ACHN (cell line): ENCODE measurements around the gene HIPK2.
A peak's percentile ranks its signal among the peaks of the same experiment; 100 is the strongest.

Experiments used
- DNase-seq: peaks from one replicate; pipeline ENCODE4 v3.0.0-alpha.2; 2015
- in situ Hi-C: cut with HindIII; loops from 2 replicates; pipeline ENCODE4 v1.10.0; 2017; ENCODE audit warnings: low sequenced_read_pairs, low pct_ligation_motif_present, low pct_unique_long_range_greater_than_20kb

Gene HIPK2

DNA sequence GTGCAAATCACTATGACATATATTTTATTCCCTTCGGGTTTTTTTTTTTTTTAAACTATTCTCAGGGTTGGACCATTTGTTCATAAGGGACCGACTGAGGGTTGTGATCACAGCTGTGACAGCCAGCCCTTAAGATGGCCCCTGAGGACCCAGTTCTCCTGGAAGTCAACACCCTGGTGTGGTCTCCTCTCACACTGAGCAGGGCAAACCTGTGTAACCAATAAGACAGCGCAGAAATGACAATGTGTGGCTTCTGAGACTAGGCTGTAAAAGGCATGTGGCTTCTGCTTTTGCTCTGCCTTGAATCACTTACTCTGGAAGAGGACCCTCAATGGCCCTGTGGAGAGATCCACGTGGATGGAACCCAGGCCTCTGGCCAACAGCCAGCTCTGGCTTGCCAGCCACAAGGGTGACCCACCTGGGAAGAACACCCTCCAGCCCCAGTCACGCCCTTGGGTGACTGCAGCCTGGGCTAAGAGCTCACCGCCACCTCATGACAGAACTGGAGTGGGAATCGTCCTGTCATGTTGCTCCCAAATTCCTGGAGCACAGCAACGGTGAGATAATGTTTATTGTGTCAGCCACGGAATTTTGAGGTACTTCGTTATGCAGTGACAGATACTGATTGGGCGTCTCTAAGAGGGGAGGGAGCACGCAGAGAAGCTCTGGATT, 127.2 kb downstream of the HIPK2 start:
- no peak for DNase-seq
- in situ Hi-C loops = no loop called here

DNA sequence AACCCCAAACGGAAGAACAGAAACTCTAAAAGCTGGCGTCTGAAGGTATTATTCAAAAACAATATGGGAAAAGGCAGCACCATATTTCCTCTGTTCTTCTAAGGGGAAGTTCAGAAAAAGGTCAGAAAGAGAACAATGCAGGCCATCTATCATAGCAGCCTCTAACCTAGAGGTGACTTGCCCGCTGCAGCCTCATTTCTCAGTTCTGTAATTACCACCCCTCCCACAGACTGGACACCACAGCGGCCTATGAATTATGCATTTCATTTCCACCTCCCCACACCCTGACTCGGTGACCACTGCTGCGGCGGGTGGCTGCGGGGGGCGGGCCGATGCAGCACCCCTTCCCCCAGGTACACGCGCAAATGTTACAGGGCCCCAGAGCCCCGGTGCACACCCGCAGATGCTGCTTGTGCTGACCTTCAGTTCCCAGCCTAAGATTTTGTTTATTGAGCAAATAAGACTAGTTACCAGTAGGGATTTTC, 128.8 kb downstream of the HIPK2 start:
- no peak for DNase-seq
- in situ Hi-C loops = no loop called here

DNA sequence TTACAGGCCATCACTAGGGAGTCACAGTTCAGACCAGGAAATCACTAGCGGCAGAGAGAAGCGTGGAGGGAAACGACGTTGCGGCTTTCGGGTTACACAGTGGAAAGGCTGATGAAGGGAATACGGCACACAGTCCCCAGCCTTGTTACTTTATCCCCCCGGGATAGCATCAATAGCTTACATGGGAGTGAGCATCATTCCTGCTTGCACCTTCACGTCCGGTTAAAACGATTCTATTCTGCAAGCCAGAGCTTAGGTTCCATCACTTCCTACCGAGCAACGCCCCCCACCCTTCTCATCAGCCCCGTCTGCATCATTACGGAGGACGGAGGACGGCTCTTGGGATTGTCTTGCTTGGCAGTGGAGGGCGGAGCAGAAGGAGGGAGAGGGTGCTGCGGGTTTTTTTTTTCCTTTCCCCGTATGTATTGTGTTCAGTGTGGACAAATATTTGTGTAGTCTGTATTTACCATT, 129.4 kb downstream of the HIPK2 start:
- in situ Hi-C loops = no loop called here
- no peak for DNase-seq

DNA sequence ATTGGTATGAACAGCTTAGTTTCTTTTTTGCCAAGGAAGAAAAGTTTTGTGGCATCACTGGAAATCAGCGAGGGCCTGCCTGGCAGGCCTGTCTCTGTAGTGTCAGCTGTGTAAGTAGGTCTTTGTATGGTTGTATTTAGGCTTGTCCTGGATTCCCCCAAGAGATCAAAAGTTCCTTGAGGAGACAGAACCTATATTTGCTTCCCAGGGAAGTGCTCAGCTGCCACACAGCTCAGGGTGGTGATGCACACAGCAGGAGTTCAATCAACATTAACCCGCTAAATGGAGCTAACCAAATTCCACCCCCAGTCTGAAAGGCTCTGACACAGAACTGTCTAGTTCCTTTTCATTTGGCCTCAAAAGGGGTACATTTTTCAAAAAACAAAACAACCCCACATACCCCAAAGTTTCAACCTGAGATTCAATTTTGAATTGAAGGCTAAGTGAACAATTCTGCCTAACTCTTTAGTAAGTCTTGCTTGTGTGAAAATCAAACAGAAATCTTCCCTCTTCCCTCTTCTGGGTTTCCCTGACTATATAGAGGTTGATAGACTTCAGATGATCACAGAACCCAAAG, 129.9 kb downstream of the HIPK2 start:
- DNase-seq = no peak
- in situ Hi-C loops = no loop called here

DNA sequence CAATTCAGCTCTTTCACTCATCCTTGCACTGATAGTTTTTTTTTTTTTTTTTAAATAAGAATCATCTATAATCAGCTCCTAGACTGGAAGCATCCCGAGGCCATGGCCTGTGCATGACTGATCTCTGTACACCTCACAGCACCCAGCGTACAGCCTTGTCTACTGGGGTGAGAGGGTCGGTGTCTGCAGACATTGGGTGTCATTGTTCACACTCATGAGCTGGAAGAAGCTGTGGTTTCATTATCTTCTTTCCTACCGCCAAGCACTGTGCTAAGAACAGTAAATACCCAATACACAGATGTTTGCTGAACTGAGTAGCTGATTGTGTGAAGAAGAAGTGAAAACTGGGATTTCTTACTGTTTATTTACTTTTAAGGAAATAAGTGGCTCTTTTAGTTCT, 130.7 kb downstream of the HIPK2 start:
- DNase-seq = no peak
- in situ Hi-C loops = no loop called here

DNA sequence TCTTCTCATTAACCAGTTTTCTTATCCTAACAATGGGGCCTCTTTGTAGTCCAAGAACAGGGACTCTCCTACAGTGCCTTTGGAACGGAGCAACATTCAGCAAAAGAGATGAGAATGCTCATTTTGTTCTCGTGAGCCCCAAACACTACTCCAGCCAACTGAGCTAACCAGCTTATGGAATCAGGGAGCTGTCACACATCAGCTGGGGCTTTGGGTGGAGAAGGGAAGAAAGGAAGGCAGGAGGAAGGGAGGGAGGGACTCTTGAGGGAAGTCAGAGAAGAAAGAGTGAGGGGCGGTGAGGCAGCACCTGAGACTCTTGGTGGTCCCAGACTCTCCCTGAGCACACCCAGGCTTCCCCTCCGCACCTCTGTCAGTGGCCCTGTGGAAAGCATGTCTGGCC, 131.2 kb downstream of the HIPK2 start:
- in situ Hi-C loops = no loop called here
- no peak for DNase-seq

DNA sequence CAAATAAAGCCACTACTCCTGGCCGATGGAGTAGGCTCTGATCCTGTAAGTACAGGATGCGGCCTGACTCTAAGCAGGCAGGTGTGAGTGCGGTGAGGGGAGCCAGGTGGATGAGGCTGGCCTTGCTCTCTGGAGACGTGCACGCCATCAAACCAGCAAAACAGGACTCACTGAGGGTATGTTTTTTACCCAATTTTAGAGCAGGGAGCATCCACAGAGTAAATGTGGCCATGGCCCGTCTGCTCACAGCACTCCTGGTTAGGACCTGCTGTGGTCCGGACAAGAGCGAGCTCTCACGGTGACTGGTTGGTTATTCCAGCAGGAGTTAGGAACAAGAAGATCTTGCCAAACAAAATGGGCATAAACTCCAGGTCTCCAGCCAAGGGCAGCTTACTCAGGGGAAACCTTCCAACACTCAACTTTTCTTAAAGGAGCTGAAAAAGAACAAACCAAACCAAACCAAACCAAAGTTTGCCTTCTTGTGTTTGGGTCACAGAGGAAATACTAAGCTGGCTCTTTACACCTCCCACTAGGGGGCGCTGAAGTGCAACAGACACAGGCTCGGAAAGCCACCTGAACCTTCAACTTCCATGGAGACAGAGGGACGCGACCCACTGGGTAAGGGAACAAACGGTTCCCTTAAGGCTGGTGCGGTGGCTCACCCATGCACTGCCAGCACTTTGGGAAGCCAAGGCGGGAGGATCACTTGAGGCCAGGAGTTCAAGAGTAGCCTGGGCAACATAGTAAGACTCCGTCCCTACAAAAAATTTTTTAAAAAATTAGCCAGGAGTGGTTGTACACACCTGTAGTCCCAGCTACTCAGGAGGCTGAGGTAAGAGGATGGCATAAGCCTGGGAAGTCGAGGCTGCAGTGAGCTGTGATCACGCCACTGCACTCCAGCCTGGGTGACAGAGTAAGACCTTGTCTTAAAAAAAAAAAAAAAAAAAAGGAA, 131.9 kb downstream of the HIPK2 start:
- in situ Hi-C loops = no loop called here
- DNase-seq = peak; percentile 90

DNA sequence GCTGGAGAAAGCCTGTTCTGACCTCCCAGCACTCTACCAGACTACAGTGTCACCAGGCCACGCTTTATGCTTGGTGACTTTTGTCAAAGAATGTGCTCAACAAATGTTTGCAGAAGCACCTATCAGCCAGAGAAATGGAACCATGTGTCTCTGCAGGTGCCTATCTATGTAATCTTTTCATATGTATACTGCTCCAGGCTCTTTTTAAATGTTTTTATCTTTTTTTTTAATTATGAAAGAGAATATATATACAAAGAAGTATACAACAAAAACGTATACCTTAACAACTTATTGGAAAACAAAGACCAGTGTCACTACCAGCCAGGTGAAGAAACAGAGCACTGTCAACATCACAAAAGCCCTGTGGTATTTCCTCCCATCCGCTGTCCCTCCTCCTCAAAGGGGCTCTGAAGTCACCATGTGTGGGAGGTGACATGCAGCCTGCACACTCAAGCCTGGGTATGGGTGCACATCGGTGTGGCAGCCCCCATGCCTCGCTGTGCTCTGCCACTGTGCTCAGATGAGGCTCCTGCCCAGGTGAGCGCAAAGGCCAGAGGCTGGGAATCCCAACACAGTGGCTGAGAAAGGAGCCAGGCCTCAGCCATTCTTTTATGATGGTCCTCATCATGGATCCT, 133.7 kb downstream of the HIPK2 start:
- in situ Hi-C loops = no loop called here

DNA sequence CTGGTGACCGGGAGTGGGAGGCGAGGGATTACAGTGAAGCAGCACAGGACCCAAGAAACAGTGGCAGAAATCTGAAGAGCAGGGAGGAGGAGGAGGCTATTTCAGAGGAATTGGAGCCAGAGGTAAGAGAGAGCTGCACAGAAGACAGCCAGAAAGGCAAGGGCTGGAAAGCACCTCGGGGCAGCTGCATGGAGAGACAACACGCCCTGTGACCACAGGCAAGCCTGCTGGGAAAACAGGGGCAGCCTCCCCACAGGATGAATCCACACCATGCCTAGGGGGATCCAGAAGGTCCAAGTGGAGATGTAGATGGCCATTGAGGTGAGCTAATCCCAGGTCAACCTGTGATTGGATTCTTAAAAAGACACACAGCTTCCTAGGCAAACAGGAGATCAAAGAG, 135.5 kb downstream of the HIPK2 start:
- DNase-seq = no peak
- in situ Hi-C loops = no loop called here

More for the DNA sequence above, 133.7 kb downstream of the HIPK2 start:
- no peak for DNase-seq

DNA sequence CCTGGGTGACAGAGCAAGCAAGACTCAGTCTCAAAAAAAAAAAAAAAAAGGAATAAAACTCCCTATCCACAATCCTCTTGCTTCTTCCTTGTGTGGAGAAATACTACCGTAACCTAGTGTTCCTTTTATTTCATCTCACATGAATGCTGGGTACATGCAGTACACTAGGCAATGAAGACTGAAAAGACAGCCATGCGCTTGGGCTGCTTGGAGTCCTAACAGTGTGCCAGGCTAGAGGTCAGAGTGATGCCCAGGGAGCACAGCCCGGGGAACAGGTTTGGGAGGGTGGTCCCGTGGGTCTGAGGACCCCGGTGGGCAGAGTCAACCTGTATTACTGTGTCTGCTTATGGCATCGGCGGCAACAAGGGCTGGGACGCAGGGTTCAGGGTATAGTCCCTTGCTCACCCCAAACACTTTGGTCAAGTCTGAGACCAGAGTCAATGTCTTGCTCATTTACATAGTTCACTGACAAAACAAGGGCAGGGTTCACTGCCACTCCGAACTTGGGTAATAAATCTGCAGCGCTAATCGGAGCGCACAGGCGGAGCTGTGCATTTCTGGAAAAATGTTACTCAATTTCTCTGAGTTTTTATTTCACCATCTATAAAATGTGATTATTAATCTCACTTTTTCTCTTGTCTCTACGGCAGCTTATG, 136.3 kb downstream of the HIPK2 start:
- in situ Hi-C loops = no loop called here
- DNase-seq = no peak

DNA sequence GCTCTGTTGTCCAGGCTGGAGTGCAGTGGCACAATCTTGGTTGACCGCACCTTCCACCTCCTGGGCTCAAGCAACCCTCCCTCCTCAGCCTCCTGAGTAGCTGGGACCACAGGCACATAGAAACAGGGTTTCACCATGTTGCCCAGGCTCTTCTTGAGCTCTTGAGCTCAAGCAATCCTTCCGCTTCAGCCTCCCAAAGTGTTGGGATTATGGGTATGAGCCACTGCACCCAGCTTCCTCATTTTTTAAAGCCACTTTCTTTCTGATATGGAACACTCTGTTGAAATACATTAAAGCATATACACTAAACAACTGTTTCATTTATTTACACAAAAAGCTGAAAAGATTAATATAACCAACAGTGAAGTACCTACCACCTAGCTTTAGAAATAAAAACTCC, 137.1 kb downstream of the HIPK2 start:
- in situ Hi-C loops = no loop called here
- DNase-seq = no peak

DNA sequence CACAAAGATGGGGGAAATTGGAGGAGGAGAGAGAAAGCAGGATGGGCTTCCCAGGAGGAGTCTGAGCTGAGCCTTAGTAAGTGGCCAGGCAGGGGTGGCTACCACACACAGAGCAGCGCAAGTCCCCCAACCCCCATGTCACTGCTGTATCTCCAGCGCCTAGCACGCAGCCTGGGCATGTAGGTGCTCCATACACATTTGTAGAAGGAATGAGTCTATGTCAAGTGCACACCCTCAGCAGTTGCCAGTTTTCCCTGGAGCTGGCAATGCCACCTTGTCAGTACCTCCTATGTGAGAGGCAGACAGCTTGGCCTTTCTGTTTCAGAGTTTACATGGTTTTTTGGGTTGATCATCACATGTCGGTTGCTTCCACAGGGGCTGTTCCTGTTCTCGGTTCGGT, 138.2 kb downstream of the HIPK2 start:
- in situ Hi-C loops = no loop called here
- DNase-seq = no peak

DNA sequence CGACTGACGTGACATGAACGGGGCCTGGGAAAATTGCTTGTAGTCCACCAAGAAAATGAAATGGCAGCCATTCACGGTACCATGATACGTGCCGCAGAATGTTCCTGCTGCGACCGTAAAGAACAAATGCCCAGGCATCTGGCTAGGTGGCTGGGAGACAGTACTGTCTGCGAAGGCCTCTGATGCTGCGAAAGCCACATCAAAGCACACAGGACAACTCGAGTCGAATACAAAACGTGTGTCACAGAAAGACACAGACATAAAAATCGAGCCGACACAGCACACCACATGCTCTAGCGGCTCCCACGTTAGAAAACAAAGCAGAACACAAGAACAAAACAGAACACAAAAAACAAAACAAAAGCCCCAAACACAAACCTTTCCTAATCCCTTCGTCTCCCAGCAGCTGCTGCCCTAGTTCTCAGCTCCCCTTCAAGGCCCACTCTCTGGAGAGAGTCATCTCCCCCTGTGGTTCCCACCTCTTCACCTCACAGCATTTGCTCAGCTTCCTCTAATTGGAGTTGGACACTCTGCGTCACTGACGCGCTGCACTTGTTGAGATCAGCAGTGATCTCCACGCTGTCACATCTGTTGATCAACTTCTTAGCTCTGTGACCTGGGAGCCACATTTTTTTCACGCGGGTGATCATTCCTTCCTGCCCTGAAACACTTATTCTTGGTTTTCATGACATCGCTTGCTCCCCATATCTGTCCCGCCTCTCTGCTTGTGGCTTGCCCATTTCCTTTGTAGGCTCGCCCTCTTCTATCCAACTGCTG, 142.1 kb downstream of the HIPK2 start:
- in situ Hi-C loops = no loop called here
- no peak for DNase-seq

DNA sequence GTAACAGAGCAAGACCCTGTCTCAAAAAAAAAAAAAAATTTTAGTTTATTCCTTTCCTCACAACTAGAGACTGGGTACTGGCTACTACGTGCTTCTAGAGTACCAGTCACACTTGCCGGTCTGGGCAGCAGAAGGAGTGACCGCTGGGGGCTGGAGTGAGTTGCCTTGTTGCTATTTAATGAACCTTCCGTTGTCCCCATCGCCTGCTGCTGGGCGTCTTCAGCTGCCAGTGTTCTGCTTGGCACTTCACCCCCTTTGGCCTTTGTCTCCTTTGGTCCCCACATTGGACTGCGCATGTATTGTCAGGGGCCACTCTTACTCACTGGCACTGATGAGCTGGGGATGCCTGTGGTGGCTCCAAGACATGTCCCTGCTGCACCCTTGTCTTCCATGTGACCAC, 143.7 kb downstream of the HIPK2 start:
- DNase-seq = no peak
- in situ Hi-C loops = no loop called here

DNA sequence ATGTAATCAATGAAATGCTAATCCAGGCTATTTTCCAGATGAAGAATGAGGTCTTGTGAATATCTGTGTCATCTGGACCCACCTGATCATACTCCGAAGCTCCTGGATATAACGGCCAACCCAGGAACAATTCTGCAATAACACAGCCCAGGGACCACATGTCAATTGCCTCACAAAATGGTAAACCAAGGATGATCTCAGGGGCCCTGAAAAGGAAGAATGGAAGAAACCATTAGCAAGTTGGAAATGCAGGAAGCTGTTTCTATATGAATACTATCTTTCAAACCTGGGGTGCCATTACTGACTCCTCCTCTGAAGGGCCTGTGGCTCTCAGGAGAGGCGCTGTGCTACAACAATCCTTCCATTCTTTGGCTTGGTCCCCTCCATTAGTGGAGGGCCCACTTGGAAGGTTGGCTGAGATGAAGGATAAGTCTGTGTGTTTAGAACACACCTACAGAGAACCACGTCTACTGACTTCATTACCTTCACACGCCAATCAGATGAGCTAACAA, 146.2 kb downstream of the HIPK2 start:
- no peak for DNase-seq
- in situ Hi-C loops = no loop called here

DNA sequence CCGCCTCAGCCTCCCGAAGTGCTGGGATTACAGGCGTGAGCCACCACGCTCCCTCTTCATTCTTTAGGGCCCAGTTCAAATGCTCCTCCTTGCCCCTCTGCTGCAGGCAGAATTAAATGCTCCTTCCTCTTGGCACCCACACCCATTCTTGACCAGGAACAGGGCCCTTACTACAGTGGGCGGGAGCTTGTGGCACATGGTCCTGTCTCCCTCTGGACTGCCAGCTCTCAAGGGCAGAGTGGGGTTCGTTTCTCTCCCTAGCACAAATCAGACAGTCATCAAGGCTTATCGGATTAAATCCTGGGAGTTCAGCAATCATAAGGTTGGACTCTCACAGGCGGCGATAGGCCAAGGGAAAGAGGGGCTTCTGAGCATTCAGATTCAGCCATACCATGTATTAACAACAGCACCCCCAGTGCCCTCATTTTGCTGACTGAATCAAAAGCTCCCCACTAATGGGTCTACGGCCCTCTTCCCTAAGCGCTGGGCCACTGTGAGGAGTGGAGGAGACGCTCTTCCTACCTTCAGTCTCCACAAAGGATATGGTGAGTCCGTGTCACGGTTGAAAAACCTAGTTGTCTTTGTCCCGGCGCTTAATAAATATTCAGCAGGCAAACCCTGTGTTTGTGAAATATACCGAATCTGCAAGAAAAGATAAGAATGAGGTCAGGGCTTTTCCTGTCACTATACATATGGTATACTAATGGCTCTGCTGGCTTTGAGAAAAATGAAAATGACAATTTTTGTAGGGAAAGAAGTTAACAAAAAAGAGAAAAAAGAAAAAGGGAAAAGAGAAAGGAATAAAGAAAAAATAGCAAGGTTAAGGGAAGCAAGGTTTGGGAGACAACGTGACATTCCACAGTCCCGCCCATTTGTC, 146.9 kb downstream of the HIPK2 start:
- no peak for DNase-seq
- in situ Hi-C loops = no loop called here
